Upper lobe of left lung (tissue), 4 donors: Measurements from ENCODE around the gene PSMC4.

Source experiments
- POLR2A ChIP-seq, 4 donors: fragments of 450-650 bp; IDR thresholded peaks; one replicate each; pipeline ENCODE4 v1.5.1; 2016 to 2017; ENCODE audit warnings: antibody characterized with exemption in 4 of 4, mild to moderate bottlenecking in 2 of 4
- TF ChIP-seq, protein P1 (sequence below), 6 experiments: fragments of 450-650 bp in 4 of 6; fragments of 200-600 bp in 2 of 6; sonication (generic) in 2 of 6; IDR thresholded peaks; one replicate each; pipeline ENCODE4 v1.5.1; 2016 to 2019; ENCODE audit warnings: antibody characterized with exemption in 6 of 6

DNA sequence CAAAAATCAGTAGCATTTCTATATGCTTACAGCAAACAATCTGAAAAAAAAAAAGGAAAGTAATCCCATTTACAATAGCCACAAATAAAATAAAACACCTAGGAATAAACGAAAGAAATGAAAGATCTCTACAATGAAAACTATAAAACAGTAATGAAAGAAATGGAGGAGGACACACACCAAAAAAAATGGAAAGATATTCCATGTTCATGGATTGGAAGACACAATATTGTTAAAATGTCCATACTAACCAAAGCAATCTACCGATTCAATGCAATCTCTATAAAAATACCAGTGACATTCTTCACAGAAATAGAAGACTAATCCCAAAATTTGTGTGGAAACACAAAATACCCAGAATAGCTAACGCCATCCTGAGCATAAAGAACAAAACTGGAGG, 41.2 kb upstream of the PSMC4 start:
- TF ChIP-seq POLR2A (IDR thresholded peaks at IDR 0.05) = no peak
- TF ChIP-seq, protein P1, sequence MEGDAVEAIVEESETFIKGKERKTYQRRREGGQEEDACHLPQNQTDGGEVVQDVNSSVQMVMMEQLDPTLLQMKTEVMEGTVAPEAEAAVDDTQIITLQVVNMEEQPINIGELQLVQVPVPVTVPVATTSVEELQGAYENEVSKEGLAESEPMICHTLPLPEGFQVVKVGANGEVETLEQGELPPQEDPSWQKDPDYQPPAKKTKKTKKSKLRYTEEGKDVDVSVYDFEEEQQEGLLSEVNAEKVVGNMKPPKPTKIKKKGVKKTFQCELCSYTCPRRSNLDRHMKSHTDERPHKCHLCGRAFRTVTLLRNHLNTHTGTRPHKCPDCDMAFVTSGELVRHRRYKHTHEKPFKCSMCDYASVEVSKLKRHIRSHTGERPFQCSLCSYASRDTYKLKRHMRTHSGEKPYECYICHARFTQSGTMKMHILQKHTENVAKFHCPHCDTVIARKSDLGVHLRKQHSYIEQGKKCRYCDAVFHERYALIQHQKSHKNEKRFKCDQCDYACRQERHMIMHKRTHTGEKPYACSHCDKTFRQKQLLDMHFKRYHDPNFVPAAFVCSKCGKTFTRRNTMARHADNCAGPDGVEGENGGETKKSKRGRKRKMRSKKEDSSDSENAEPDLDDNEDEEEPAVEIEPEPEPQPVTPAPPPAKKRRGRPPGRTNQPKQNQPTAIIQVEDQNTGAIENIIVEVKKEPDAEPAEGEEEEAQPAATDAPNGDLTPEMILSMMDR (IDR thresholded peaks at IDR 0.05) = no peak
